Mononuclear cell (primary cell): ENCODE results near the gene SLC34A2. TPM values are rescaled to one million over a fixed set of nuclear protein-coding genes. Genes with fewer than 3 reads are reported as not detected.
"Not testable (repeated sequence)": the region's sequence is repeated elsewhere in the genome, so short reads cannot be mapped to it uniquely, and the experiment has no call there.

Experiments
- H3K27me3 ChIP-seq: 2 replicates; pipeline ENCODE4 v1.6.0; 2011; ENCODE audit warnings: low read length, control low read depth; ENCODE audit not compliant: insufficient read depth
- H3K4me1 ChIP-seq: 2 replicates; pipeline ENCODE4 v1.5.1; 2011; ENCODE audit warnings: mild to moderate bottlenecking, low read length, control low read depth; ENCODE audit not compliant: insufficient read depth
- H3K4me3 ChIP-seq: 2 replicates; pipeline ENCODE4 v1.5.1; 2011; ENCODE audit warnings: mild to moderate bottlenecking, low read length, moderate library complexity
- H3K9me3 ChIP-seq: 2 replicates; pipeline ENCODE4 v1.5.1; 2011; ENCODE audit warnings: low read depth, mild to moderate bottlenecking, control low read depth, low read length
- total RNA-seq: library from RNA; depleted of rRNA; stranded (reverse); fragments of >200 nt; gene quantifications from one replicate; pipeline ENCODE4 v1.2.3, GENCODE V29; 2012

SLC34A2 gene
- total RNA-seq, 1 donor: under 0.01 TPM

DNA sequence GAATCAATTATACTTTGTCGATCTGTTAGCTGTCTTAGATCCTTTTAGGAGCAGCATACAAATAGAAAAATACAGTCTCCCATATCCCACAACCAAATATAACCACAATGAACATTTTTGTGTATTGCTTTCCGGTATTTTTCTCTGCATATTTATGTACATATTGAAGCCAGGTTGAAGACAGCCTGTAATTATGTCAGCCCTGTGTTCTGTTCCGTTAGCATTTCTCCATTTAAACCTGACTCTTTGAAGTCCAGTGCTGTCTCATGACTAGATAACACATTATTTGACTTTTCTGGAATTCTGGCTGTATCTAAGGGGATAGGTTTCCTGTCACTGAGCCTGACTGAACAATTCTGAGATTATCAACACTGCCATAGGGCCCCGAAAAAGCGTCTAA, 4.0 kb upstream of the SLC34A2 start:
- Histone ChIP-seq H3K9me3 (no peaks in the 10 kb centered on the region), H3K4me1 (no peaks in the 10 kb centered on the region), H3K4me3 (no peak overlapping the region), H3K27me3 (peaks cover 28% of the 10 kb centered on the region)

DNA sequence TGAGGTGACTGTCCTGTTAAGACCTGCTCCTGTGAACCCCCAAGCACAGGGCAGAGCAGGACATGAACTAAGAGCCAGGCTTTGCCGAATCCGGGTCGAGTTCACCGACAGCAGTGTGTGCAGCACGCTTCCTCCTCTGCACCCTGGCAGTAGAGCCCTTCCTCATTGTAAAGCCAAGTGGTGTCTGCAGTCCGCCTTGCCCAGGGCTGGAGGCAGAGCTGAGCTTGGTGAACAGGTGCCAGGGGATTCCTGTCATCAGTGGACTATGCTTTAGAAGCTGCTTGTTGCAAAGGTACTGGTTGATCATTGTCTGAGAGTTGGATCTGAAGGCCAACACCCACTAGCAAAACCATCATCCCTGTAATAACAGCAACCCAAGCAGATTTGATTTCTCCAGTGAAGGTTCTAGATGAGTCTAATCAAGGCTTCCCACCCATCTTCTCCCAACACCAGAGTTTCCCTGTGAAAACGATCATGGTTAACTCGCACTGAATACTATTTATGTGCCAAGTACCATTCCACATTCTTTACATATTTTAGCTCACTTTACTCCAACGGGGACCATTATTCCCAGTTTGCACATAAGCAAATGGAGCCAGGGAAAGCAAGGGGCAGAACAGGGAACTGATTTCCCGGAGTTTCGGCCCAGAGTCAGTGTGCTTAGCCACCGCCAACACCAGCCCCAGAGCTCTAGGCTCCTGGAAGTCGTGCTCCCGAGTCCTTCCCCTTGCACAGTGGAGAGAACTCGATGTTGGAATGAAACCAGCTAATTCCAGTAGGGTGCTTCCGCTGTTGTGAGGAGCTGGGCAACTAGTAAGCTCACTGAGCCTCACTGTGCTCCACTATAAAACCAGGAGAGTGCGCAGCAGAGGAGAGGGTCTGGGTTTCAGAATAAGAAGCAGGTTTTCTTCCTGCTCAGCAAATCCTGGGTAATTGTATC, 1.4 kb upstream of the SLC34A2 start:
- H3K4me3 ChIP-seq: no peak overlapping the region

DNA sequence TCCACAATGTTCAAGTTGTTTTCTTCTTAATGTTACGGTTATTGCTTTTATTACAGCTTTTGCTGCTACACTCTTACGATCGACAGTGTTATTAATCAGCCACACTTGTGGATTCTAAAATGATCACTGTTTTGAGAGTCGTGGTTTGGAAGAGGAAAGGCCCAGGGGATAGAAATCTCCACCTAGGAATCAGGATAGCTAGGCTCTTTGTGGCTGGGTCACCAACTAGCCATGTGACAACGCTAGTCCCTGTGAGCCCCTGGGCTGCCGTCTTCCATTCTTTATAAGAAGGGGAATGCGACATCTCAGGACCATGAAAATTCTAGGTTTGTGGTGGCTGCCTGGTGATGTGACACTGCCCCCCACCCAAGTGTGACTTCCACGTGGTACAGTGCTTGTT, 380 bp downstream of the SLC34A2 start:
- H3K9me3 ChIP-seq: no peaks in the 10 kb centered on the region
- H3K4me1 ChIP-seq: no peaks in the 10 kb centered on the region
- H3K27me3 ChIP-seq: peaks cover 36% of the 10 kb centered on the region
- H3K4me3 ChIP-seq: no peak overlapping the region

More for the DNA sequence above, 1.4 kb upstream of the SLC34A2 start:
- Histone ChIP-seq H3K9me3 (no peaks in the 10 kb centered on the region), H3K27me3 (peaks cover 36% of the 10 kb centered on the region), H3K4me1 (no peaks in the 10 kb centered on the region)

DNA sequence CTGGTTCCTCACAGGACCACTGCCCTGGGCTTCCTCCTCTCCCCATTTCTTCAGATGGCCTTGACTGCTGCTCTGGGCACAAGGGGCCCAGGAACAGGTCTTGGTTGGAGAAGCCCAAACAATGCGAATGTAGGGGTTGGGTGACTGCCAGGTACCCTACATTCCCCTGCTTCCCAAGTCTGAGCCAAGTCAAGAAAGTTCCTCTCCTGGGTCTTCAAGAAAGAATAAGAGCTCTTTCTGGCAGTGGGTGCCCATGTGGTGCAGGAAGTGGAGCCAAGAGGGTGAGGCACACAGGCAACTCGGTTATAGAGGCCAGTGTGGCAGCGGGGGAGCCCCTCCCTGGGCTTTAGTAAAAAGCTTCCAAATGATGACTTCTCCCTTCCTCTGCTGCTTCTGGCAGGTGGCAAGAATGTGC, 2.7 kb downstream of the SLC34A2 start:
- Histone ChIP-seq H3K9me3 (no peaks in the 10 kb centered on the region), H3K4me3 (no peak overlapping the region), H3K4me1 (no peaks in the 10 kb centered on the region), H3K27me3 (peaks cover 36% of the 10 kb centered on the region)

DNA sequence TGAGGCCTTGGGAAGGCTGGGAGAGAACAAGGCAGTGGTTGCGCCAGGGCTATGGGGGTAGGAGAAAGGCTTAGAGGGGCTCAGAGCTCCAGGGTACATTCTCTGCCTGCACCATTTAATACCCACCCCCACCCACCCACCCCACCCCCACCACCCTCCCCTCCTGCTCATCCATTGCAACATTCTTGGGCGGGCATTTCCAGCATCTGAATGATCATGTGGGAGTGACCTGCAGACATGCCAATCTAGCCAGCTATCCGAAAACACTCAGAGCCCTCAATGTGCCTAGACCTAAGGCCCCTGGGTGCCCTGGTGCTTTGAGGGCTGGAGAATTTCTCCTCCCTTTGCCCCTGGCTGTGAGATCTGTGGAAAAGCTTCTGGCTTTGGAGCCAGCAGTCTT, 3.1 kb downstream of the SLC34A2 start:
- H3K27me3 ChIP-seq: peaks cover 36% of the 10 kb centered on the region
- H3K9me3 ChIP-seq: no peaks in the 10 kb centered on the region
- H3K4me3 ChIP-seq: no peak overlapping the region
- H3K4me1 ChIP-seq: no peaks in the 10 kb centered on the region

DNA sequence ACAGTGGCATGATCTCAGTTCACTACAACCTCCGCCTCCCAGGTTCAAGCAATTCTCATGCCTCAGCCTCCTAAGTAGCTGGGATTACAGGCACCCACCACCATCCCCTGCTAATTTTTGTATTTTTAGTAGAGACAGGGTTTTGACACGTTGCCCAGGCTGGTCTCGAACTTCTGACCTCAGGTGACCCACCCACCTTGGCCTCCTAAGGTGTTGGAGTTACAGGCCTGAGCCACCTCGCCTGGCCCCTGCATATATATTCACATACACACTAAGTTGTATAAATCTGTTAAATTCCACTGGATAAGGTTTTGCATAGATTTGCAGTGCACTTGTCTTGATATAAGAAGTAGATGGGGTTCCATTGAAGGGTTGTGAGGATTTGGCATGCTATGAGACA, 5.8 kb downstream of the SLC34A2 start:
- H3K27me3 ChIP-seq: peaks cover 10% of the 10 kb centered on the region
- H3K9me3 ChIP-seq, H3K4me3 ChIP-seq, H3K4me1 ChIP-seq: not testable (repeated sequence)

DNA sequence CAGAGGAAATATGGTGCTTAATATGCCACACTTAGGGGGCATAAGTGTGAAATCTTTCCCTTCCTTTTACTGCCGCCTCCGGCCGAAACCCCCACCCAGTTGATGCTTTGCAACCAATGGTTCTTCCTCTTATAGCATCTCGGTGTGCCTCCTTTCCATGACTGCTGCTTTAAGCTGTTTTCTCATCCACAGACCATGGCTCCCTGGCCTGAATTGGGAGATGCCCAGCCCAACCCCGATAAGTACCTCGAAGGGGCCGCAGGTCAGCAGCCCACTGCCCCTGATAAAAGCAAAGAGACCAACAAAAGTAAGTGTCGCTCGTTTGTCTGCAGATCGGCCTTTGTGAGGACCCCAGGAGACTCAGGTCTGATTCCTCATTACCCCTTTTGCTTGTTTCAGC, 6.7 kb downstream of the SLC34A2 start:
- Histone ChIP-seq H3K27me3 (peaks cover 3% of the 10 kb centered on the region), H3K9me3 (no peaks in the 10 kb centered on the region), H3K4me3 (no peak overlapping the region), H3K4me1 (no peaks in the 10 kb centered on the region)

DNA sequence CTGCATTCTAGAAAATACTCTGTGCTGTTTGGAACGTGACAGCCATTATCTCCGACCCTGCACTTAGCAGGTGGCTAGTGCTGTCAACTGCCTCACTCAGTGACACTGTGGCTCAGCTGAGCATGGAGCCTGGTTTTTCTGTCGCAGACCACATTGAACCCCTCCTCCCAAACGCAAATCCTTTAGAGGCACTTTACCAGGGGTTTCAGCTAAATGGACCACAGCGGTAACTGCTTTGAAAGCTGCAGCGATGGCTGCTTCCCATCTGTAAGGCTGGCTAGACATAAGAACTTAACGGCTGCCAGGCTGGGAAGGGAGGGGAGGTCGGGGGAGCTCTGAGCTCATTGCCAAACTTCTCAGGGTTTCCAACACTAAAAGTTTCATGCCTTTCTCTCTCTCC, 8.1 kb downstream of the SLC34A2 start:
- no peaks in the 10 kb centered on the region for H3K27me3 ChIP-seq
- H3K4me3 ChIP-seq: no peak overlapping the region
- H3K9me3 ChIP-seq: no peaks in the 10 kb centered on the region
- no peaks in the 10 kb centered on the region for H3K4me1 ChIP-seq

DNA sequence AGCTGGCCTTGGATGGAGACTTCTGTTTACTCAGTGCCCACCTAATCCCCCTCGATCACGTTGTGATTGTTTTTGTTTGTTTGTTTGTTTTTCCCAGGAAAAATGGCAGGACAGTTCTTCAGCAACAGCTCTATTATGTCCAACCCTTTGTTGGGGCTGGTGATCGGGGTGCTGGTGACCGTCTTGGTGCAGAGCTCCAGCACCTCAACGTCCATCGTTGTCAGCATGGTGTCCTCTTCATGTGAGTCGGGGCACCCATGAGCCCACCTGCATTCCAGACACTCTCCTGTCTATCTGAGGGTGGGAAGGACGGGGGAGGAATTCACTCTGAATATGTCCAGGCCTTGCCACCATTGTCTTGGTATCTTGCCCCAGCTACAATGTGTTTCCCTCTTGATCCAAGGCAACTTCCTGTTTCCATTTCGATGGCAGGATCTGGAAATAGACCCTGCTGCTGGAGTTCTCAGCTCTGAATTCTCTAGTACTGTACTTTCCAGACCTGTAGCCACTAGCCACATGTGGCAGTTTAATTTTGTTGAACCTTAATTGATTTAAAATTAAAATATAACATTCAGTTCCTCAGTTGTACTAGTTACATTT, 10.5 kb downstream of the SLC34A2 start:
- H3K4me3 ChIP-seq: no peak overlapping the region
- no peaks in the 10 kb centered on the region for H3K9me3 ChIP-seq
- no peaks in the 10 kb centered on the region for H3K4me1 ChIP-seq
- no peaks in the 10 kb centered on the region for H3K27me3 ChIP-seq

DNA sequence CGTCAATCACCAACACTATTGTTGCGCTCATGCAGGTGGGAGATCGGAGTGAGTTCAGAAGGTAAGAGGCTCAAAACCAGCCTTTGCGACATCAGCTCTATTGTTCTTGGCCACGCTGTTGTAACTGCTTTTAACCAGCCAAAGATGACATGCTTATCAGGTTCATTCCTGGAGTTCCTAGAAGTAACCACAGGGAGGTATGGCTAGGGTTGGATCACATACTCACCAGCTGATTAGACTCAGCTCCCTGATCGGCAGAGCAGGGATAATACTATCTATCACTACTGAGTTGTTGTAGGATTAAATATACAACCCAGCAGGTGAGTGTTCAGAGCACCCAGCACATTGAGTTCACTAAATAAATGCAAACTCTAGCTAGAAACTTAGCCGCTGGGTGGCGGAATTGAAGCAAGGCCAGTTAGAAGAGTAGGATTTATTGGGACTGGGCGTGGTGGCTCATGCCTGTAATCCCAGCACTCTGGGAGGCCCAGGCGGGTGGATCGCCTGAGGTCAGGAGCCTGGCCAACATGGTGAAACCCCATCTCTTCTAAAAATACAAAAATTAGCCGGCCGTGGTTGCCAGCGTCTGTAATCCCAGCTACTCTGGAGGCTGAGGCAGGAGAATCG, 12.4 kb downstream of the SLC34A2 start:
- Histone ChIP-seq H3K27me3 (no peaks in the 10 kb centered on the region), H3K4me1 (no peaks in the 10 kb centered on the region), H3K9me3 (no peaks in the 10 kb centered on the region), H3K4me3 (no peak overlapping the region)

DNA sequence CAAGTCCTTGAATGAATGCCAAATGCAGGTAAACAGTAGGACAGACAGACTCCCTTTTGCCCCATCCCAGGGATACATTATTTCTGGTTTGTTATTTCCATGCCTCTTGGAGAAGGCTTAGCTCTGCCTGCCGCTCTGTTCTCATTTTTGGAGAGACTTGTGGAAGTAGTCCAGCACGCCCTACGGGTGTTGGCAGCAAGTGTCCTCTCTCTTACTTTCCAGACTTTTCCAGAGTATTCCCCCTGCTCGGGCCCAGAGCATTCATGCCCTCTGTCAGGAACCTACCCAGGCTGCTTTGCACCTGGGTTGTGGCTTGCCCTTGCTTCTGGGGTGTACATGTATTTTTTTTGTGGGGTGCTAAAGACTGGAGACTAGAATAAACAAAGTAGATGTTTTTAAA, 15.3 kb downstream of the SLC34A2 start:
- no peaks in the 10 kb centered on the region for H3K9me3 ChIP-seq
- no peaks in the 10 kb centered on the region for H3K27me3 ChIP-seq
- no peak overlapping the region for H3K4me3 ChIP-seq
- H3K4me1 ChIP-seq: no peaks in the 10 kb centered on the region

DNA sequence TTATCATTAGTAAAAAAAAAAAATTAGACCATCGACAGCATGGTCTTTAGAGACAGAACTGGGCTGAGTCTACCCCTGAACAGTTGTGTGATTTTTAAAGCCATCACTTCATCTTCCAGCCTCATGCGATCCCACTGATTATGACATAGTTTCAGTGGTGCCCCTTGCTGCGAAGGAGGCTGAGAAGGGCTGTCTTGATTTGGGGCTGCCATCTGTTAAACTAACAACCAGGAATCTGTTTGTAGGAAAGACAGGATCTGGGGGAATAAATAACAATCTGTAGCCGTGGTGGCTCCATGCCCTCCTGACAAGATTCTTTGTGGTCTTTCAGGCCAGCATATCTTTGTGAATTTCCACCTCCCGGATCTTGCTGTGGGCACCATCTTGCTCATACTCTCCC, 17.1 kb downstream of the SLC34A2 start:
- no peak overlapping the region for H3K4me3 ChIP-seq
- no peaks in the 10 kb centered on the region for H3K9me3 ChIP-seq
- H3K4me1 ChIP-seq: no peaks in the 10 kb centered on the region
- no peaks in the 10 kb centered on the region for H3K27me3 ChIP-seq

DNA sequence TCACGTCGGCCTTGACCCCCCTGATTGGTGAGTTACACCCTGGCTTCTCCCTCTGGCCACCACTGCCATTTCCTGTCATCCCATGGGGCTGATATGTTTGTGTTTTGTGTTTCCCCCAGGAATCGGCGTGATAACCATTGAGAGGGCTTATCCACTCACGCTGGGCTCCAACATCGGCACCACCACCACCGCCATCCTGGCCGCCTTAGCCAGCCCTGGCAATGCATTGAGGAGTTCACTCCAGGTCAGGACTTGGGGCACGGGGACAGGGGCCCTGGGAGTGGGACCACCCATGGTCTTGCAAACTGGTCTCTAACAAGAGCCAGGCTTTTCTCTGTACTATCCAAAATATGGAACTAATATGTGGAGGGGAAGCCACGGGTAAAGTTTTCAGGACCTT, 18.7 kb downstream of the SLC34A2 start:
- Histone ChIP-seq H3K4me1 (no peaks in the 10 kb centered on the region), H3K9me3 (no peaks in the 10 kb centered on the region), H3K27me3 (no peaks in the 10 kb centered on the region), H3K4me3 (no peak overlapping the region)

DNA sequence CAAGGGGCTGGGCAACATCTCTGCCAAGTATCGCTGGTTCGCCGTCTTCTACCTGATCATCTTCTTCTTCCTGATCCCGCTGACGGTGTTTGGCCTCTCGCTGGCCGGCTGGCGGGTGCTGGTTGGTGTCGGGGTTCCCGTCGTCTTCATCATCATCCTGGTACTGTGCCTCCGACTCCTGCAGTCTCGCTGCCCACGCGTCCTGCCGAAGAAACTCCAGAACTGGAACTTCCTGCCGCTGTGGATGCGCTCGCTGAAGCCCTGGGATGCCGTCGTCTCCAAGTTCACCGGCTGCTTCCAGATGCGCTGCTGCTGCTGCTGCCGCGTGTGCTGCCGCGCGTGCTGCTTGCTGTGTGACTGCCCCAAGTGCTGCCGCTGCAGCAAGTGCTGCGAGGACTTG, 20.6 kb downstream of the SLC34A2 start:
- Histone ChIP-seq H3K4me1 (no peaks in the 10 kb centered on the region), H3K27me3 (no peaks in the 10 kb centered on the region), H3K4me3 (no peak overlapping the region), H3K9me3 (no peaks in the 10 kb centered on the region)

DNA sequence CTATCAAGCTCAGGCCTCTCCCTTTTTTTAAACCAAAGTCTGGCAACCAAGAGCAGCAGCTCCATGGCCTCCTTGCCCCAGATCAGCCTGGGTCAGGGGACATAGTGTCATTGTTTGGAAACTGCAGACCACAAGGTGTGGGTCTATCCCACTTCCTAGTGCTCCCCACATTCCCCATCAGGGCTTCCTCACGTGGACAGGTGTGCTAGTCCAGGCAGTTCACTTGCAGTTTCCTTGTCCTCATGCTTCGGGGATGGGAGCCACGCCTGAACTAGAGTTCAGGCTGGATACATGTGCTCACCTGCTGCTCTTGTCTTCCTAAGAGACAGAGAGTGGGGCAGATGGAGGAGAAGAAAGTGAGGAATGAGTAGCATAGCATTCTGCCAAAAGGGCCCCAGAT, 21.5 kb downstream of the SLC34A2 start:
- no peaks in the 10 kb centered on the region for H3K4me1 ChIP-seq
- H3K4me3 ChIP-seq: no peak overlapping the region
- H3K27me3 ChIP-seq: no peaks in the 10 kb centered on the region
- no peaks in the 10 kb centered on the region for H3K9me3 ChIP-seq
